Ascending aorta (tissue), 2 donors: Measurements from ENCODE around the gene RREB1. TPM values are rescaled to one million over a fixed set of nuclear protein-coding genes. Genes with fewer than 3 reads are reported as not detected.
"Not testable (repeated sequence)": the region's sequence is repeated elsewhere in the genome, so short reads cannot be mapped to it uniquely, and the experiment has no call there.

Source experiments
- DNase-seq, 2 donors: peaks; one replicate each; pipeline ENCODE4 v3.0.0-alpha.2; 2019; ENCODE audit warnings: low spot score in 2 of 2
- H3K27ac ChIP-seq, 2 donors: fragments of 200-600 bp; sonication (generic); one replicate each; pipeline ENCODE4 v1.5.1; 2016 to 2017; ENCODE audit warnings: mild to moderate bottlenecking in 1 of 2
- H3K27me3 ChIP-seq: fragments of 200-600 bp; sonication (generic); one replicate; pipeline ENCODE4 v1.5.1; 2017
- H3K36me3 ChIP-seq, 2 donors: fragments of 200-600 bp; sonication (generic); one replicate each; pipeline ENCODE4 v1.5.1; 2016
- H3K4me1 ChIP-seq, 2 donors: fragments of 200-600 bp; sonication (generic); one replicate each; pipeline ENCODE4 v1.5.1; 2016 to 2017; ENCODE audit warnings: mild to moderate bottlenecking in 1 of 2
- H3K4me3 ChIP-seq, 2 donors: fragments of 200-600 bp; sonication (generic); one replicate each; pipeline ENCODE4 v1.5.1; 2016 to 2017; ENCODE audit warnings: mild to moderate bottlenecking in 1 of 2
- H3K9me3 ChIP-seq, 2 donors: fragments of 200-600 bp; sonication (generic); one replicate each; pipeline ENCODE4 v1.5.1; 2016
- intact Hi-C: fragments of 100-400 bp; cut with DNase I; formaldehyde crosslinking; loops from one replicate; pipeline ENCODE4 v1.15.1; 2023
- total RNA-seq: library from RNA; depleted of rRNA; stranded (reverse); fragments of >200 nt; gene quantifications from one replicate; pipeline ENCODE4 v1.1.0, GENCODE V29; 2016
- TF ChIP-seq, protein P1 (sequence below), 3 experiments: fragments of 200-600 bp in 2 of 3; fragments of 450-650 bp in 1 of 3; sonication (generic) in 2 of 3; IDR thresholded peaks; one replicate each; pipeline ENCODE4 v1.5.1; 2016 to 2019; ENCODE audit warnings: antibody characterized with exemption in 3 of 3, mild to moderate bottlenecking in 1 of 3, moderate library complexity in 1 of 3

The RREB1 gene
- total RNA-seq, 1 donor from 2014 or later: 48.9 TPM

DNA sequence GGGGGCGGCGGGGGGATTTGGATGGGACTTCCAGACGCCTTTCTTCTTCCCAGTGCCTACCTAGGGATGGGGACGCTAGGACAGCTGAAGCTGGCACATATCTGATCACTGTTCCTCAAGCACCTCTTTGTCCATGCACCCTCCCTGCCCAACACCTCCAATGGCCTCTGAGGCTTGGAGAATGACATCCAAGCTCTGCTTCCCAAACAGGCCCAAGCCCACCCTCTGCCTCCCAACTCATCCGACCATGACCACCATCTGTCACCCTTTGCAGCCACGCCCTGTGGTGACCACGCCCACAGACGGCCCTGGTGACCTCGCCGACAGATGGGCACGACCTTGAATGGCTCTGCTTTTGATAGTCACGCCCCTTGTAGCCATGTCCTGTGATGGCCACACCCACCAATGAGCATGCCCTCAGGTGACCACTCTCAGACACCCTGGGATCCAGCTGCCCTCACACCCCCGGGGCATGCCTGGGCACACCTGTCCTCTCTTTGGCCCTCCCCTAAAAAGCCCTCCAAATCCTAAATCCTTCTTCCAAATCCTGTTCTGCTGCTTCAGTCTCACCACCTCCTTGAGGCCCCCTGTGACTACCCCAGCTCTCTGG, 154.2 kb downstream of the RREB1 start:
- peak overlapping the region in 1 of 2 donors; percentile 61 for H3K27ac ChIP-seq
- intact Hi-C loops: loop anchor here (10.0 kb wide), 1 partner anchor 803 kb away; the partner anchor contains the start of gene BLOC1S5
- TF ChIP-seq, protein P1, sequence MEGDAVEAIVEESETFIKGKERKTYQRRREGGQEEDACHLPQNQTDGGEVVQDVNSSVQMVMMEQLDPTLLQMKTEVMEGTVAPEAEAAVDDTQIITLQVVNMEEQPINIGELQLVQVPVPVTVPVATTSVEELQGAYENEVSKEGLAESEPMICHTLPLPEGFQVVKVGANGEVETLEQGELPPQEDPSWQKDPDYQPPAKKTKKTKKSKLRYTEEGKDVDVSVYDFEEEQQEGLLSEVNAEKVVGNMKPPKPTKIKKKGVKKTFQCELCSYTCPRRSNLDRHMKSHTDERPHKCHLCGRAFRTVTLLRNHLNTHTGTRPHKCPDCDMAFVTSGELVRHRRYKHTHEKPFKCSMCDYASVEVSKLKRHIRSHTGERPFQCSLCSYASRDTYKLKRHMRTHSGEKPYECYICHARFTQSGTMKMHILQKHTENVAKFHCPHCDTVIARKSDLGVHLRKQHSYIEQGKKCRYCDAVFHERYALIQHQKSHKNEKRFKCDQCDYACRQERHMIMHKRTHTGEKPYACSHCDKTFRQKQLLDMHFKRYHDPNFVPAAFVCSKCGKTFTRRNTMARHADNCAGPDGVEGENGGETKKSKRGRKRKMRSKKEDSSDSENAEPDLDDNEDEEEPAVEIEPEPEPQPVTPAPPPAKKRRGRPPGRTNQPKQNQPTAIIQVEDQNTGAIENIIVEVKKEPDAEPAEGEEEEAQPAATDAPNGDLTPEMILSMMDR (IDR thresholded peaks at IDR 0.05): no peak
- H3K27me3 ChIP-seq: no peaks in the 10 kb centered on the region
- H3K9me3 ChIP-seq: no peaks in the 10 kb centered on the region
- DNase-seq: peak in 1 of 2 donors; percentile 39
- no peaks in the 10 kb centered on the region for H3K36me3 ChIP-seq
- peak overlapping the region; percentile 75 to 76 for H3K4me3 ChIP-seq
- peaks cover 0 to 7% of the 10 kb centered on the region in 2 donors for H3K4me1 ChIP-seq

DNA sequence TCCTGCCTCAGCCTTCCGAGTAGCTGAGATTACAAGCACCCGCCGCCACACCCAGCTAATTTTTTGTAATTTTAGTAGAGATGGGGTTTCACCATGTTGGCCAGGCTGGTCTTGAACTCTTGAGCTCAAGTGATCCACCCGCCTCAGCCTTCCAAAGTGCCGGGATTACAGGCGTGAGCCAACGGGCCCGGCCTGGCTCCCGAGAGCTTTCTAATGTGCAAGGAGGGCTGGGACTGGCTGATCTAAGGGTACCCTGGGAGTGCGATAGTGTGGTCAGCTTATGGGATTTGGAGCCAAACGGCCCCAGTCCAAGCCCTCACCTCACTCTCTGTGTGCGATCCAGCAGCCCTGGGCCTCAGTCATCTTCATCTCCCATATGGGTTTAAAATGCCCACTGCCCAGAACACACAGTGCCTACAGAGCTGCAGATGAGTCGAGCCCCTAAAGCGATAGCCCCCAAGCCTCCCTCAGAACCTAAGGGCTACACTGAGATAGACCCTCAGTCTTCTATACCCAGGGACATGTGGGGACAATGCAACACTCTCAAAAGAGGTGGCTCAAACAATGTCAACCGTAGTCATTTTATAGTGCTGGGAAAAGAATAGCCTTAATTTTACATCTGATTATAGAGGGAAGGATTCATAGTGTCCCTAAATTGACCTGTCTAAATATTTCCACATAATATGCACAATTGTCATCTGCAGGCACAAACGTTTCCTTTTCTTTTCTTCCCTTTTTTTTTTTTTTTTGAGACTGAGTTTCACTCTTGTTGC, 155.2 kb downstream of the RREB1 start:
- peak in 1 of 2 donors; percentile 60 for DNase-seq
- intact Hi-C loops: loop anchor here (10.0 kb wide), 1 partner anchor 802 kb away; the partner anchor contains the start of gene BLOC1S5
- TF ChIP-seq, protein P1 (IDR thresholded peaks at IDR 0.05): no peak

GRCh38 chr6:7263519-7263805, 155.7 kb downstream of the RREB1 start:
- H3K36me3 ChIP-seq, H3K27me3 ChIP-seq, H3K9me3 ChIP-seq, H3K27ac ChIP-seq, H3K4me3 ChIP-seq, H3K4me1 ChIP-seq: not testable (repeated sequence)
- intact Hi-C loops: loop anchor here (10.0 kb wide), 1 partner anchor 801 kb away; the partner anchor contains the start of gene BLOC1S5
- peak in 1 of 2 donors; percentile 40 for DNase-seq

More for the DNA sequence above, 155.2 kb downstream of the RREB1 start:
- Histone ChIP-seq H3K4me1 (peaks cover 0 to 9% of the 10 kb centered on the region in 2 donors), H3K27me3 (no peaks in the 10 kb centered on the region), H3K4me3 (no peak overlapping the region), H3K27ac (no peak overlapping the region), H3K9me3 (no peaks in the 10 kb centered on the region), H3K36me3 (no peaks in the 10 kb centered on the region)

- peak in 1 of 2 donors; percentile 56 for DNase-seq
- TF ChIP-seq, protein P1 (IDR thresholded peaks at IDR 0.05): no peak
Measured at GRCh38 chr6:7264041-7264440, 156.3 kb downstream of the RREB1 start.

DNA sequence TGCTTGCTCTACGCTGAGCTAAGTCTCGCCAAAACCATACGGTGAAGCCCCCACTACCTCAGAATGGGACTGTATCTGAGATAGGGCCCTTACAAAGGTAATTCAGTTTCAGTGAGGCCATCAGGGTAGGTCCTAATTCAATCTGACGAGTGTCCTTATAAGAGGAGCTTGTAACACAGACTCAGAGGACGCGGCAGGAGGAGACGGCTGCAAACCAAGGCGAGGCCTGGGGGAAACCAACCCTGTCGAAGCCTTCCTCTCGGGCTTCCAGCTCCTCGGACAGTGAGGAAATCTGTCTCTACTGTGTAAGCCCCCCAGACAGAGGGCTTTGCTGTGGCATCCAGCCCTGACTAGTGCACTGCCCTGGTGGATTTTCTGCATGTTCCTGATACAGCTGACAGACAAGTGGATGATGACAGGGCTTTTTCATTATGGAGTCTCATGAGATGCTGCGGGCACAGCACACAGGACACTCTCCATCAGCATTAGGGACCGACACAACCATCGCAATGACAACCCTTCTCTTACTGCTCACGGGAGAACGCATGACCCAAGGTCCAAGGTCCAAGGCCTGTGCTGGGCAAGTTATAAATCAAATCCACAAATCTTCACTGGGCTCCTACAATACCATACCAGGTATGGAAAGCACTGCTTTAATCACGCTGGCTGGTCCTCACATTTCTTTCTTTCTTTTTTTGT, 157.1 kb downstream of the RREB1 start:
- no peaks in the 10 kb centered on the region for H3K9me3 ChIP-seq
- H3K4me1 ChIP-seq: peaks cover 0 to 9% of the 10 kb centered on the region in 2 donors
- intact Hi-C loops: loop anchor here (10.0 kb wide), 1 partner anchor 800 kb away; the partner anchor contains the start of gene BLOC1S5
- no peaks in the 10 kb centered on the region for H3K36me3 ChIP-seq
- DNase-seq: peak in 1 of 2 donors; percentile 52
- H3K4me3 ChIP-seq: no peak overlapping the region
- H3K27ac ChIP-seq: no peak overlapping the region
- no peaks in the 10 kb centered on the region for H3K27me3 ChIP-seq
- TF ChIP-seq, protein P1 (IDR thresholded peaks at IDR 0.05): no peak

More at GRCh38 chr6:7264041-7264440, 156.3 kb downstream of the RREB1 start:
- Histone ChIP-seq H3K4me1 (peaks cover 0 to 9% of the 10 kb centered on the region in 2 donors), H3K27me3 (no peaks in the 10 kb centered on the region), H3K4me3 (no peak overlapping the region), H3K27ac (no peak overlapping the region), H3K9me3 (no peaks in the 10 kb centered on the region), H3K36me3 (no peaks in the 10 kb centered on the region)
- intact Hi-C loops: loop anchor here (10.0 kb wide), 1 partner anchor 801 kb away; the partner anchor contains the start of gene BLOC1S5

GRCh38 chr6:7265385-7265726, 157.6 kb downstream of the RREB1 start:
- H3K27me3 ChIP-seq, H3K27ac ChIP-seq, H3K9me3 ChIP-seq, H3K36me3 ChIP-seq, H3K4me1 ChIP-seq, H3K4me3 ChIP-seq, DNase-seq: not testable (repeated sequence)
- intact Hi-C loops: loop anchor here (10.0 kb wide), 1 partner anchor 799 kb away; the partner anchor contains the start of gene BLOC1S5
